NCI-H146 treated with DMSO at 0.1 percent for 48 hours (cell line): ENCODE measurements around the gene NRXN3.

Experiments used
- DNase-seq: peaks from one replicate; lab custom pipeline; 2025; ENCODE audit not compliant: unreplicated experiment; lab: John Stamatoyannopoulos, UW

Gene NRXN3

DNA sequence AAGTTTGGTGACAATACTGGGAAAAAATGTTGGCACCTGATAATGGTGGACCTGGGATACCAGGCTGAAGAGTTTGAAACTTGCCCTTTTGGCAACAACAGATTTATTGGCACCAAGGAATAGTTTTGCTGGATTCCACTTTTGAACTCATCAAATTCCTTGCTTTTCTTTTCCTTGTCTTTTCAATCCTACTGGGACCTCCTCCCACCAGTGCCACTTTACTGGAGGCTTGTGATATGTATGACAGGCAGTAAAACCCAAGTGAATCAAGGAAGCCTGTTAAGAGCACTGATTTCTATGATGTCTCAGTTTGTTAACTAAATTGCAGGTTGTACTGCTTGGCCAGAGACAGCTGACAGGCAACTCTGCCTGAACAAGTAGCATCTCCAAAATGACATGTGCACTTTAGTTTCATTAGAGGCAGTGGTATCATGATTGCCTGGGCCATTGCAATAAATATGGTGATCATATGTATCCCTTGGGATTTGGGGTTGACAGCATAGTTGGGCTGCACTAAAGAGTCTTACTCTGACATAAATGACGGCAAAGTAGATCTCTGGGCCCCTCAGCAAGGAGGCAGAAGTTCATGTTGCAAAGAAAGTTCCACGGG lies 1475.7 kb downstream of the NRXN3 start:
- no peak for DNase-seq

DNA sequence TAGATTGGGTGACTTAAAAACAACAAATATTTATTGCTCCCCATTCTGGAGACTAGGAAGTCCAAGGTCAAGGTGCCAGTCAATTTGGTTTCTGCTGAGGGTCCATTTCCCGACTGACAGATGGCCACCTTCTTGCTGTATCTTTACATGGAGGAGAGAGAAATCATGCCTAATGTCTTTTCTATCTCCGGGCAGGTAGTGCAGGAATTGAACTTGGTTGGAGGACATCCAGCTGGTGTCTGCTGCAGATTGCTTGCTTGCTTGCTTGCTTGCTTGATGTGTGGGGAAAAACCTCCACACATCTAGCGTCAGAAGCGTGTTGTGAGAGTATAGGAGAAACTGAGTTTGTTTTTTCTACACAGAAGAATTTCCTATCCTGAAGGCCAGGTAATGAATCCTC lies 1479.7 kb downstream of the NRXN3 start:
- no peak for DNase-seq

DNA sequence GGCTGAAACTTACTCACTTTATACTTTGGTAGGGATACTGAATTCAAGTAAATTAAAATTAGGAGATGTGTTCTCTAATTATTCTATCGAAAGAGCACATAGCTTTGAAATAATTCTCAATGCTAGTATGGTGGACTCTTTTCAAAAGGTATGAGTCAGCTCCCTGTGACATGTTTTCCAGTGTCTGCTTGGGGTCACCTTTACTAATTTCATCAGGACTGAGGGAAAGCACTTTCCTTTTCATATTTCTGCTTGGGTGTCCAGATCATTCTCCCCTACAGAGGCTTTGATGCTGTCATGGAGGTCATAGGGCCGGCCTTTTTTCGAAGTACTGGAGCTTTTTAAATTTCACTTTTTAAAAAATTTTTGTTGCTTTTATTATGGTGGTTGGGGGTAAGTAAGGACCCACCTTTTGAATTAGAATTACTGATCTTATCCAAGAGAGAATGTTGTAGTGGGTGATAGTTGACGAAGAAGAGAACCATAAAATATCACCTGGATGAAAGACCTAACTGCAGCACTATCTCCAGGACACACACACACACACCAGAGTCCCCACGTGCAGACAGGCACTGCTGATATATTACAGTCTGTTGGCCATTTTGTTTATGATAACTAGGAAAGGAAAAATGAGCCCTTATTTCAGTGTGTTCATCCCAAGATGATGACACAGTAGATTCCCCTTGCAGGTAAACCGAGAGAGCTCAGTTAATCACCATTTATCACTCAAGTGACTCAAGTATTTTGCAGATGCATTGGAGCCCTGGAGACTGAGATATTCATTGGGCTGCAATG lies 1482.5 kb downstream of the NRXN3 start:
- no peak for DNase-seq

DNA sequence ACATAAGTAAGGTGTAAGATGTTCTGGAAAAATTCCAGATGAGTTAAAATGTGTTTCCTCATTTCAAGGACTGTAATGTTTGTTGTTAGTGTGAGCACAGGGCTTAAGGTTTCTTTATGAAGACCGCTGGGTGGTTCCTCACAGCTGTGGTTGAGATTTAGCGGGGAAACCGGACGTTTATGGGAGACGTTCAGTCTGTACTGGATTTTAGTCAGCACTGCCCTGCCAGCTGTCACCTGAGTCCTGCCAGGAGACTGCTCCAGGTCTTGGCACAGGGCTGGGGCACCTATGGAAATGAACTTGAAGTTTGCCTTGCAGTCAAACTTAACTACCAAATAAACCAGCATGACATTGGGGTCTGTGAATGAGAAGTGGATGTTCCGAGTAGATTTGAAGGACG lies 1485.9 kb downstream of the NRXN3 start:
- no peak for DNase-seq

DNA sequence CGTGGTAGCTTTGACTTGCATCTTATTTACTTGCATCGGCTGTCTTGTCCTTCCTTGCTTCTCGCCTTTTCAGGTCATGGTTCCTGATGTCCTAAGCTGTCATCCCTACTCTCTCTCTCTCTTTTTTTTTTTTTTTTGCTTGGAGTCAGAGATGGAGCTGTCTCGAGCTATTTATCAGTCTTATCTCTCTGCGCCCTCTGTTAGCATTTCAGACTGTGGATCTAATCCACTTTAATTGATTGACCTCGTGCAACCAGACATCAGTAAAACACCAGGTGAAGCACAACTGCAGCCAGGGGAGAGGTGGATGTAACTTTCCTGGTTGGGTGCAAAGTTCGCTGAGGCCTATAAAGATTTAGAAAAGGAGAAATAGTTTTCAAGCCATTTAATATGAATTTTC lies 1486.3 kb downstream of the NRXN3 start:
- DNase-seq: no peak

DNA sequence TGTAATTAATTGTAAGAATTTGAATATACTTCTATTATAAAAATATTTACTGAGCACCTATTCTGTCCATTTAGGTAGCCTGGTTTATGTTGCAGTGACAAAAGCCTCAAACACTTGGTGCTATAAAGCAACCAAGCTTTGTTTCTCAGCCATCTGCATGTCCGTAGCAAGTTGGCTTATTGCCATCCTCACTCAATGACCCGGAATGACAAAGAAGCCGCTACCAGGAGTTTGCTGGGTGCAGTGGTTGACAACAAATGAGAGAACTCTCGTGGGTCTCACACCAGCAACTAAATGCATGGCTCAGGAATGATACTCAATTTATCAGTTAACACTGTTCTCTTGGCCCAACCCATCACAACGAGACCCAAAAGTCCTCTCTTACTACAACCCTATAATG lies 1488.0 kb downstream of the NRXN3 start:
- DNase-seq: no peak

DNA sequence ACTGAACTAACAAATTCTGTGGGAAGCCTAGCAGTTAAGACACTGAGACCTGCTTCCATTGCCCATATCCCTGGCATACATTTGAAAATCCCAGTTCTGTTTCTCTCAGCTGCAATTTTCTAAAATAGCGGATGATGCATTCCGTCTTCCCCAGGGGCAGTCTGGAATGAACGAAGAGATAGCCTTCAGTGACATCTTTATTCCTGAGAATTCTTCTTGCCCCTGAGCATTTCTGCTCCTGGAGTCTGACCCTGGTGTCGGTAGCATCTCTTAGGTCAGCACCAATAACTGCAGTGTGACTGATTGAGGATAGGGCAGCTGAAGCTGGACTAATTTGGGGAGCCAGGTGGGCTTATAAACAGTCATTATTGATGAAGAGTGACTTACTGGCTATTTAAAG lies 1488.6 kb downstream of the NRXN3 start:
- DNase-seq: no peak

DNA sequence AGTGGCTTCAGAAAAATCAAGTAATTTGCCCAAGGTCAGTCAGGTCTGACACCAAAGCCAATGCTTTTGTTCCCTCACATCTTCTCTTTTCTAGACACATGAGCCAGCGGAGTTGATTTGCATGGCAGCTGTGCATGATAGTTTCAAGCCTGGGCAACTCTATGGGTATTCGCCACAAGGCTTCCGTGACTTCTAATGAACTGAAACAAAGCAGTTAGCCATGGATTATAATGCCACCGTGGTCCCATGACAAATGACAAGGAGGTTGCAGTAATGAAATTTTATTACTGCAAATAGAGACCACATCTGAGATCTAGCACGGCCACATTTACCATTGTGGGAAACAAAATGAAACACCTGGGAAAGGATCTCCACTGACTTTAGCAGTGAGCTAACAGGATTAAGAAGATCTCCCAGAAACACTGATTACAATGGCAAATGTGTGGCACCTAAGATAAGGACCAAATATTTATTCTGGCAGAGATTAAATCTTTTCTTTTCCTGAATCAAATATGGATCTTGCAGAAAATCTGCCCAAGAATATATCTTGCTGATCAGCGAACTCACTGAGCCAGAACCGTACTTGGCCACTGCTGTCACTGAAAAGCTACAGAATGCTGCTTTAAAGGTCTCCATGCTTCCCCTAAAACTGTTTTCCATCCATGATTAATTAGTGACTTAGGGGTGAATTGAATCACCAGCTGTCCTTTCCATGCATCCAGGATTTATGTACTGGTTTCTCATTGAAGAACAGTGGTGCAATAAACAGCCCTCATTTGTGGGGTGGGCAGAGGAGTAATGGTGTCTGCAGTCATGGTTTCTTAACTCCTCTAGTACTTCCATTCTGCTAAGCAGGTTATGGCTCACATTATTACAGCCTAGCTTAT lies 1490.1 kb downstream of the NRXN3 start:
- DNase-seq: no peak

DNA sequence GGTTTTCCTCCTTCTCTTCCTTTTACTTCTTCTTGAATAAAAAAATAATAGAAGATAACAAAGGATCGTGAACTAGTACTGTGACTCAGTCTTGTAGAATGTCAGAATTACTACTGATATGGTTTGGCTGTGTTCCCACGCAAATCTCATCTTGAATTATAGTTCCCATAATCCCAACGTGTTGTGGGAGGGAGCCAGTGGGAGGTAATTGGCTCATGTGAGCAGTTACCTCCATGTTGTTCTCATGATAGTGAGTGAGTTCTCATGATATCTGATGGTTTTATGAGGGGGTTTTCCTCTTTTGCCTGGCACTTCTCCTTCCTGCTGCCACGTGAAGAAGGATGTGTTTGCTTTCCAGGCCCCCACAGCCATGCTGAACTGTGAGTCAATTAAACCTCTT lies 1491.6 kb downstream of the NRXN3 start:
- DNase-seq: no peak

DNA sequence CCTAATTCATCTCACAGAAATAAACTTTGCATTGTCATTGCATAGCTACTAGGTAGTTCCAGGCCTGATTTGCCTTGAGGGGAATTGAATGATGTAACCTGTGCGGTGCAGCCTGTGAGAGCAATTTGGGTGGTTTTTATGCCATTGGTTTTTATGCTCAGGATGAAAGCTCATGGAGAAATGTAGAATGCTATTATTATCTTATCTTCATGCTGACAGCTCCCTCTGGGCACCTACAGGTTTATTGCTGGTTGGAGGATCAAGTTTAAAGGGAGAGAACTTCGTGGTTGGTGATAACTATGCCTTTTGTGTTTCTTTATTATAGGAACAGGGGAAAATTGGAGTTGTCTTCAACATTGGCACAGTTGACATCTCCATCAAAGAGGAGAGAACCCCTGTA lies 1493.3 kb downstream of the NRXN3 start:
- no peak for DNase-seq

DNA sequence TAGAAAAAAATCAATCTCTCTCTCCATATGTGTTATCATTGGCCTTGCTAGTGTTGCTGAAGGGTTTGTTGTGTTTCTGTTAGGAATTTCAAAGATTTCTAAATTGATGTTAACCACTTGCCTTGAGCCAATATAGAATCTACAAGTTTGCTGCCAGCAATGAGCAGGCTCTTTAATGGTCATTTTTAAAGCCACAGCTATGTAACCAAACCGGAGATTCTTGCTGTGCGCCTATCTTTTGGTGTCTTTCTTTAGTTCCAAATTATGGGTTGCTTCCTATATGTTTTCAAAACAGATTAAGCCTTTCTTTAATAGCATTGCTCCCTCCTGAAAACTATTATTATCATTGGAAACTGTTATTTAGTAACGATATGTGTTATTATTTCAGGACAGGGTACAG lies 1495.4 kb downstream of the NRXN3 start:
- DNase-seq: no peak

DNA sequence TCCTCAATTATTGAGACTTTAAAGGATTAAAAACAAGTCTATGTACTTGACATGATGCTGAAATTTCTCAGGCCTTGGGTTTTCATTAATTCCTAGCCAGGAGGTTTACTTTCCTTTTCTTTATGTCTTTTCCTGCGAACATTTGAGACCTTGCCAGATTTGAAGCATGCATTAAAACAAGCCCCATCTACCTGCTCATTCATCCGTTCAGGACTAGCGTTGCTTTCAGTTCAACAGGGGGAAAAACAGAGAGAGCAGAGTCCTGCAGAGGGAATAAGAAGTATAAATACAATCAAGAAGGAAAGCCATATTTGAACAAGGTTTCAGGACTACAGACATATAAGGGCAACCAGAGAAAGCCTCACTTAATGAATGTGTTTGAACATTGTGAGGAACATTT lies 1498.8 kb downstream of the NRXN3 start:
- DNase-seq: no peak

DNA sequence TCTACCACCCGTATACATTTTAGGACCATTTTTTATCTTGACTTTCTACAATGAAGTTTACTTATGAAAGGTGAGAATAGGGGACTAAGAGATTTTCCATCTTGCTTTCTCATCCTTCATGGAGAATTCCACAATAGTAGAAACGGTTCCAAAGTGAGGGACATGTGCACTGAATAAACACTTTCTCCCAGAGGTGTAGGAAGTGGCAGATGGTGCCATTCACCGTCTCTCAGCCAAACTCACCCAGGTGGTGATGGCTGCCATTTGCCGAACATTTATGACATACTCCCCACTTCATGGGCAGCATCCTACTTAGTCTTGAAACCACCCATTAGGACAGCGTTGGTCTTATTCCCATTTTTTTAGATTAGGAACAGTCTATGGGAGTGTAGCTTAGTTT lies 1500.6 kb downstream of the NRXN3 start:
- DNase-seq: no peak

DNA sequence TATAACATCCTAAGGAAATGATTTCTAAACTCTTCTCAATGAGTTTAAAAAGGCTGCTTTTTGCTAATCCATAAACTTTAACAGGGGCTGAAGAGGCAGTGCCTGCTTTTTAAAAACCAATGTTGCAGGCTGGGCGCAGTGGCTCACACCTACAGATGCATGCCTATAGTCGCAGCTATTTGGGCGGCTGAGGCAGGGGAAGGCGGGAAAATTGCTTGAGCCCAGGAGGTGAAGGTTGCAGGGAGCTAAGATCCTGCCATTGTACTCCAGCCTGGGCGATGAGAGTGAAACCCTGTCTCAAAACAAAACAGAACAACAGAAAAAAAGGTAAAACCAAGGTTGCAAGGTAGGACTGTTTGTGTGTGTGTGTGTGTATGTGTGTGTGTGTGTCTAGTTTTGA lies 1509.9 kb downstream of the NRXN3 start:
- no peak for DNase-seq

DNA sequence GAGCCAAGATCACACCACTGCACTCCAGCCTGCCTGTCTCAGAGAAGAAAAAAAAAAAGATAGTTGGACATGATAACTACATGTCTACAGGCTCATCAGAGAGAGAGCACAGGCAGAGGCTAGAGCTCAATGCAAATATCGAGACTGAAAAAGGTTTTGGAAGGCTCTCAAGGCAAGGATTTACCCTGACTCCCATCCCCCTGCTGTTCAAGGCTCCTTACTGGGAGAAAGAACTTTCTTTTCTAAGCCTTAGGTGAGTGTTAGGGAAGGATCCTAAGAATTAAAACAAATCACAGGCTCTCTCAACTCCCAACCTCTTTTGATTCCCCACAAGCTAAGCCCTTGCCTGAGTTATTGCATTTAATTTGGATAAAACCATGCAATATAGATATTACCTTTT lies 1516.0 kb downstream of the NRXN3 start:
- DNase-seq: no peak

DNA sequence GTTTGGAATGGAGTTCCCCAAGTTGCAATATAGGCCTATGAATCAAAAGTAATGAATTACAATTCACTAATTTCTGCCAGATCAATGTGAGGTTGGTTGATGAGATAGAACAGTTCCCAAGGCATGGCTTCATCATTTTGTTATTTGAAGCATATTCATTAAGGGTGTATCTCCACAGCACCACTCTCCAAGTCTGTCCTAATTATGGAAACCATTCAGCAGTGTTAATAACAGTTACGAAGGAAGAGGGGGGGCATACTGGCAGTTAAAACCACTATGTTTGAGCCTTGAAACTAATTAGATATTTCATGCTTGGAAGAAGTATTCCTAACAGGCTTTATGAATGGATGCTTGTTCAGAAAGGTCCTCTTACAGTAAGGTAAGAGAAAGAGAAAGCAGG lies 1520.8 kb downstream of the NRXN3 start:
- no peak for DNase-seq

DNA sequence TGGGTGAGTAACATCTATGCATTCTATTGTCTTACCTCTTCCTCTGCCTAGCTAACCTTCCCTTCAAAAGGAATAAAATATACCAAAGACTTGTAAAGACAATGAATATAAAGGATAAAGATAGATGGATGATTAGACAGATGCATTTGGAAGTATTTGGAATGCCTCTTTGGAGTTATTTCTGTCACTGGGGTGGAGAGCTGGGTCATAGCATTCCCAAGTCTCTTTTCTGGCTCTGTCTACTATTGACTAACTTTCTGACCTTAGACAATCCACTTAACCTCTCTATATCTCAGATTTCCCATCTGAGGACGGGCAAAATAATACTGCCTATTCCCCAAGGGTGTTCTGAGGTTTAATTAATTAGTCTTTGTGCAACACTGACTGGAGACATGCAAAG lies 1523.8 kb downstream of the NRXN3 start:
- DNase-seq: no peak

DNA sequence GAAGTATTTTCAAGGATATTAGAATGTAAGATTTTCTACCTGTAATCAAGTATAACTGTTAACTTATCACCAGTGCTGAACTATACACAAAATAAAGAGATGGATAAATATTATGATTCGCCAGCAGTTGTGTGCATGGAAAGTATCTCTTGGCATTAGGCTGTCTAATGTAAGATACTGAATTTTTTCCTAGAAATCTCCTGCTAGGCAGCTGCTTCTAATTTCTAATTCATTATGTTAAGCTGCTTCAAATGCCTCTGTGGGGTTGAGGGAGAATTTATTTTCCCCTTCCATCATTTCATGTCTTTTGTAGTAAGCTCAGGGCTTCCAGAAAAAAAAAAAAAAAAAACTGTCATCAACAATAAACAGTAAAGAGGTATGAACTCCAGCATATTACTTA lies 1525.1 kb downstream of the NRXN3 start:
- no peak for DNase-seq

DNA sequence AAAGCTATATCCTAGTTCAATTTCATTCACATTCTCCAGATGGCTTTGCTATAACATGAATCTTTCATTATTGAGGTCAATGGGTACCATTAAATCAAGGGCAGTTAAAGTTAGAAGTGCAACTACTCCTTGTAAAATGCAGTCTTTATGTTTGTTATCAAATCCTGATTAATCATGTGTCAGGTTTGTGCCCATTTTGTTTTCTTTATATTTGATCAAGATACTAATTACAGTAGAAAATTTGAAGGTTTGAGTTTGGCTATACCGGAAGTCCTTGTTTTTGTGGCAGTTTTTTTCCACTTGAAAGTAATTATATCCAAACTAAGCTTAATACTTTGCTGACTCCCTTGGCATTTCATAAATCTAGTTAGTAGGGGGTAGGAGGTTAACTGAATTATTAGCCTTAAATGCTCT lies 1528.1 kb downstream of the NRXN3 start:
- no peak for DNase-seq

DNA sequence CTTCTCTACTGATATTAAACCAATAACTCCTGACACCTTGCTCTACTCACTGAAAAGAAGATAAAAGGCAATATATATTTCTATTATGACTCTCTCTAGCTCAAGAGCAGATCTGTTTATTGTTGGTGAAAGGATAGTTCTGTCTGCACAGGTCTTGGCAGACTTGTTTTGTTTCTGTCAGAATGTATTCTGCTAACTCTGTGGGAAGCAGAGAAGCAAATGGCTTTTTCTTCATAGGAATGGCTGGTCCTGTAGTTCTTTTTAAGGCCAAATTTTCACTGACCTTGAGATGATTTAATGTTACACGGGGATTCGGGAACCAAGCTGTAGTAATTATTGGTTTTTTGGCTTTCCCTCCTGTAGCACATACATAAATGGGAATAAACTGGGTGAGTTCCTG lies 1529.0 kb downstream of the NRXN3 start:
- DNase-seq: no peak

DNA sequence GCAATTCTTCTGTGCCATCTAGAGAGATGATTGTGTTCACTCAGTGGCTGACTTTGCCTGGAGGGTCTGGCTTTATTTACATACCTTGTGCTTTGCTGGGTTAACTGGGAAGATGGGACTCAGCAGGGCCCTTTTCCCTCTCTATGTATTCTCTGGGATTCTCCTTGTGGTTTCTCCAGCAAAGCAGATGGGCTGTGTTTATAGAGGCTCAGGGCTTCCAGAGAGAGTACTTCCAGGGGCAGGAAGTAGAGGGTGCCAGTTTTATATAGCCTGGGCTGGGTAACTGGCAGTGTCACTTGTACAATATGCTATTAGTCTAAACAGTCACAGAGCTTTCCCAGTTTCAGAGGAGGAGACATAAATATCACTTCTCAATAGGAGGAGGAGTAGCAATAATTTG lies 1531.2 kb downstream of the NRXN3 start:
- DNase-seq: no peak

DNA sequence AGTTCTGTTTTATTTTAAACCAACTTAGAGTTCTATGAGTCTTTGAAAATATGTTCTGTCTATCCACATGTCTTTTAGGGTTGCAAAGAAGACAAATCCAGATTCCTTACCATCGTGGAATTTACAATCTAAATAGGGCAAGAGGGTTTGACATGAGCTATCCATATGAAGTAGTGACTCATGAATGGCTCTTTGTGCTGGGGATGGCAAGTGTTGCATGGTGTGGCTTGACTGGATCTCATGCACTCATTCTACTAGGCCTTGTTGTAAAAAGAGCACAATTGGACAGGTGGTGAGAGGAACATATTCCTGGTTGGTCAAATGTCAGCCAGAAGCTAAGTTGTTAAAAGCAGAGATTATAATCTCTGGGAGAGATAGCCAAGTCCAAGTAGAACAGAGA lies 1532.0 kb downstream of the NRXN3 start:
- DNase-seq: no peak
